Vagina (tissue), 2 donors: ENCODE data around the gene CPT1A.

ENCODE experiments used
- CTCF ChIP-seq, 3 experiments: fragments of 450-650 bp in 2 of 3; fragments of 200-600 bp in 1 of 3; sonication (generic) in 1 of 3; IDR thresholded peaks; one replicate each; pipeline ENCODE4 v1.5.1; 2017 to 2019; ENCODE audit warnings: antibody characterized with exemption in 3 of 3, mild to moderate bottlenecking in 2 of 3, moderate library complexity in 2 of 3
- POLR2A ChIP-seq, 2 donors: fragments of 450-650 bp; IDR thresholded peaks; one replicate each; pipeline ENCODE4 v1.6.1; 2017; ENCODE audit warnings: antibody characterized with exemption in 2 of 2, mild to moderate bottlenecking in 2 of 2, moderate library complexity in 2 of 2
- POLR2AphosphoS5 ChIP-seq, 2 donors: sonication (generic); formaldehyde crosslinking; IDR thresholded peaks; one replicate each; pipeline ENCODE4 v1.9.0; 2017; ENCODE audit warnings: antibody characterized with exemption in 2 of 2, mild to moderate bottlenecking in 2 of 2, low read depth in 1 of 2; ENCODE audit not compliant: insufficient read depth in 1 of 2

- no peak for TF ChIP-seq CTCF (IDR thresholded peaks at IDR 0.05)
- TF ChIP-seq POLR2A (IDR thresholded peaks at IDR 0.05), result no peak
- no peak for TF ChIP-seq POLR2AphosphoS5 (IDR thresholded peaks at IDR 0.05; ENCODE audit: insufficient read depth in 1 of 2, low read depth in 1 of 2)
Measured at GRCh38 chr11:68804786-68805185, 36.9 kb downstream of the CPT1A start.
